Loucy (cell line): ENCODE results near the gene EPSTI1.
"Not testable (repeated sequence)": the region's sequence is repeated elsewhere in the genome, so short reads cannot be mapped to it uniquely, and the experiment has no call there.

ENCODE experiments used
- EZH2phosphoT487 ChIP-seq: fragments of 200-600 bp; IDR thresholded peaks from 2 replicates; pipeline ENCODE4 v1.6.1; 2018; ENCODE audit warnings: antibody characterized with exemption, mild to moderate bottlenecking, moderate library complexity, borderline replicate concordance
- TF ChIP-seq, protein P1 (sequence below): fragments of 200-600 bp; sonication (generic); conservative IDR thresholded peaks from 2 replicates; pipeline ENCODE4 v1.5.1; 2014; ENCODE audit warnings: mild to moderate bottlenecking, antibody characterized with exemption, low read length

DNA sequence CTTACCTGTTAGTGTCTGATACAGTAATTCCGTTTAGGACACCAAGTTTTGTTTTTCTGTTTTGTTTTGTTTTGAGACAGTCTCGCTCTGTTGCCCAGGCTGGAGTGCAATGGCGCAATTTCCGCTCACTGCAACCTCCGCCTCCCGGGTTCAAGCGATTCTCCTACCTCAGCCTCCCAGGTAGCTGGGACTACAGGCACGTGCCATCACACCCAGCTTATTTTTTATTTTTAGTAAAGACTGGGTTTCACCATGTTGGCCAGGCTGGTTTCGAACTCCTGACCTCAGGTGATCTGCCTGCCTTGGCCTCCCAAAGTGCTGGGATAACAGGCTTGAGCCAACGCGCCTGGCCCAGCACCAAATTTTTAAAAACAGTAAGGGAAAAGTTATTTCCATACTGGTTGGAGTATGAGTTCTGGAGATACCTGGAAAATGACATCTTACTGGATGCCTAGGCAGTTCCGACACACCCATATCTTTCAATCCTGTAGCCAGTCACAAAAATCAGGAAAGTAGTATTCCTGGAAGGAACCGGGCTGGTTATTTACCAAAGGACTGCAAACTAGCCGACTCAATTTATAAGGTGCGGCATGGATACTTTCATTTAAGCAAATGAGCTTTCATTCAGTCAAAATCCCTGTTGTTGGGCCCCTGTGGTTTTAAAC, 676 bp downstream of the EPSTI1 start:
- TF ChIP-seq, protein P1, sequence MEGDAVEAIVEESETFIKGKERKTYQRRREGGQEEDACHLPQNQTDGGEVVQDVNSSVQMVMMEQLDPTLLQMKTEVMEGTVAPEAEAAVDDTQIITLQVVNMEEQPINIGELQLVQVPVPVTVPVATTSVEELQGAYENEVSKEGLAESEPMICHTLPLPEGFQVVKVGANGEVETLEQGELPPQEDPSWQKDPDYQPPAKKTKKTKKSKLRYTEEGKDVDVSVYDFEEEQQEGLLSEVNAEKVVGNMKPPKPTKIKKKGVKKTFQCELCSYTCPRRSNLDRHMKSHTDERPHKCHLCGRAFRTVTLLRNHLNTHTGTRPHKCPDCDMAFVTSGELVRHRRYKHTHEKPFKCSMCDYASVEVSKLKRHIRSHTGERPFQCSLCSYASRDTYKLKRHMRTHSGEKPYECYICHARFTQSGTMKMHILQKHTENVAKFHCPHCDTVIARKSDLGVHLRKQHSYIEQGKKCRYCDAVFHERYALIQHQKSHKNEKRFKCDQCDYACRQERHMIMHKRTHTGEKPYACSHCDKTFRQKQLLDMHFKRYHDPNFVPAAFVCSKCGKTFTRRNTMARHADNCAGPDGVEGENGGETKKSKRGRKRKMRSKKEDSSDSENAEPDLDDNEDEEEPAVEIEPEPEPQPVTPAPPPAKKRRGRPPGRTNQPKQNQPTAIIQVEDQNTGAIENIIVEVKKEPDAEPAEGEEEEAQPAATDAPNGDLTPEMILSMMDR: not testable (repeated sequence)
- not testable (repeated sequence) for TF ChIP-seq EZH2phosphoT487
